ENCODE data around the gene DPYSL5.
"Not testable (repeated sequence)": the region's sequence is repeated elsewhere in the genome, so short reads cannot be mapped to it uniquely, and the experiment has no call there.

The DPYSL5 gene

DNA sequence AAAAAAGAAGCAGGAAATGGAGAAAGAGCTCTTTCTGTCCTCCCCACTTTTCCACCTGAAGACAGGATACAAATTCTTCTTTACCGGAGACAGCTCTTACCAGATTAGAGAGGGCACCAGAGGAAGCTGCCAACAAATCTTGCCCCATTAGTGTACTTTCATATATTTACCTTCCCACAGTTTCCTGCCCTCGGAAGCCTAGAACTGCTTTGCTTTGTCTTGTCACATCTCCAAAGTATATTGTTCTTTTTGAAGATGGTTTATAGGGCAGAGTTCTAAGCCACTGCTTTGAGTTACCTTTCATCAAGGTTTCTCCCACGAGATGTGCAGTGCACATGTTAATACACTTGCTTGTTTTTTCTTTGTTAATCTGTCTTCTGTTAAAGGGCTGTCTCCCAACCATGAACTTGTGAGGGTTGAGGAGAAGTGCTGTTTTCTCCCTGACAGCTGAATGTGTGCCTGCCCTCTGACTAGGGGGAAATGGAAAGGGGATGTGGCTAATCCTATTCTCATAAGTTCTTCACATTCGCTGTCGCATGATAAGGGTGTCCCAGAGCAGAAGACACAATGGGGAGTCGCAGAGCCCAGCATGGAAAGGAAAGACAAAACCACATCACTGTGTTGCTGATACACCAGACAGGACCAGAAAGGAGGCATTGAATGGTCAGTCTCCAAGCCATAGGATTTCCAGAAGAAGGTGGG lies 37.9 kb upstream of the DPYSL5 start:
- no peak for DNase-seq (ENCODE audit: extremely low read depth, low read depth)
- TF ChIP-seq CTCF (IDR thresholded peaks at IDR 0.05; ENCODE audit: low read depth, low read length, missing control alignments): no peak

GRCh38 chr2:26811261-26811660 lies 36.7 kb upstream of the DPYSL5 start:
- DNase-seq (ENCODE audit: extremely low read depth, low read depth): no peak
- H3K4me3 ChIP-seq (replicated peaks; ENCODE audit: low read depth, low read length): no peak overlapping the region
- TF ChIP-seq CTCF (IDR thresholded peaks at IDR 0.05; ENCODE audit: low read depth, low read length, missing control alignments): no peak

More for the DNA sequence above, 37.9 kb upstream of the DPYSL5 start:
- H3K4me3 ChIP-seq (replicated peaks; ENCODE audit: low read depth, low read length): no peak overlapping the region

DNA sequence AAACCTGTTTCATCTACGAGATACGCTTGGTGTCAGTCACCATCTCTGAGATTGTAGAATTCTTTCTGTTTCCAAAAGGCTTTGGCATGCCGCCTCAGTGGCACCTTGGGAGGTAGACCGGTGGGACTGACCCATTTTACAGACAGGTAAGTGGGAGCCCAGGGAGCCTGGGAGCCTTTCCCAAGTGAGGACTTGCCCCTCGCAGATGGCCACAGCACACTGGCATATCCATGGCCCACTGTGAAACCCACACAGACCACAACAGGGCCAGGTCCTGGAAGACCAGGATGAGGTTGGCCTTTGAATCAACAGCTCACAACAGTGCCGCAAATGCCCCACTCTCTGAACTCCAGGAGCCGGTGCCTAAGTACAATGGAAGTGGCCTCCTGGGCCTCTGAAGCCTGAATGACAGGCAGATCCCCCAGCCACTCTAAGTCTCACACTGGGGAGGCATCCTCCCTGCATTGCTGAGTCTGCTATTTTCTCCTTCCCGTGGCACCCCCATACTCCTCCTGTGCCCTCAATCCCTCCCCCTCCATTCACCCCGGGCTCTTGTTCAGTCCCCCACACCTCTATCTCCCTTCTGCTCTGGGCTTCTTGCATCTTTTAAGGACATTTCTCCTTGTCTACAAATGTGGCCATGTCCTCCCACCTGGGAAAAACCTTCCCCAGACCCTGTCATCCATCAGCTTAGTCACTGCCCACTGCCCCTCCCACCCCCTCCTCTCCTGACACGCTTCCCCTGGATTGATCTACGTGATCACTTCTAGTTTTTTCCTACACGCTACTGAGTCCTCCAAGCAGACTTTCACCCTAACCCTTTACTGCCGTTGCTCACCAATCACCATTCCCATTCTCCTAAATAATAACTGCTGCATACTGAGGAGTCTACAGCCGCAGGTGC lies 35.9 kb upstream of the DPYSL5 start:
- TF ChIP-seq CTCF (IDR thresholded peaks at IDR 0.05; ENCODE audit: low read depth, low read length, missing control alignments): no peak
- DNase-seq (ENCODE audit: extremely low read depth, low read depth): no peak
- H3K4me3 ChIP-seq (replicated peaks; ENCODE audit: low read depth, low read length): no peak overlapping the region

DNA sequence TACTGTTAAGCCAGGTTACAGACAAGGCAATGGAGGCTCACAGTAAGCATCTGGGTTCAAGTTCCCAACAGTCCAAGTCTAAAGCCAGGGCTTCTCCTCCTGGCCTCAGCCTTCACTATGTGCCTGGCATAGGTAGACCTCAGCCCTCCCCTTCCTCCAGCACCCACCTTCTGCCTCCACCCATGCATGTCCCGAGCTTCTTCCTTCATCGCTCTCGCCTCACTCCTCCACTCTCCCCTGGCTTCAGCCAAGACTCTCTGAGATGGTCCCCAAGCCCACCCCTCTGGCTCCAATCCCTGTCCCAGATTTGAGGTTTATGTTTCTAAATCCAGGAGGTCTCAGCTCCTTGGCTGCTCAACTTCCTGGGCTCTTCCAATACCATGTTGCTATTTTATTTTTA lies 35.2 kb upstream of the DPYSL5 start:
- no peak for DNase-seq (ENCODE audit: extremely low read depth, low read depth)
- H3K4me3 ChIP-seq (replicated peaks; ENCODE audit: low read depth, low read length): no peak overlapping the region
- no peak for TF ChIP-seq CTCF (IDR thresholded peaks at IDR 0.05; ENCODE audit: low read depth, low read length, missing control alignments)

- not testable (repeated sequence) for H3K4me3 ChIP-seq (replicated peaks; ENCODE audit: low read depth, low read length); DNase-seq (ENCODE audit: extremely low read depth, low read depth)
These were observed 33.7 kb upstream of the DPYSL5 start for GRCh38 chr2:26814072-26814765.

DNA sequence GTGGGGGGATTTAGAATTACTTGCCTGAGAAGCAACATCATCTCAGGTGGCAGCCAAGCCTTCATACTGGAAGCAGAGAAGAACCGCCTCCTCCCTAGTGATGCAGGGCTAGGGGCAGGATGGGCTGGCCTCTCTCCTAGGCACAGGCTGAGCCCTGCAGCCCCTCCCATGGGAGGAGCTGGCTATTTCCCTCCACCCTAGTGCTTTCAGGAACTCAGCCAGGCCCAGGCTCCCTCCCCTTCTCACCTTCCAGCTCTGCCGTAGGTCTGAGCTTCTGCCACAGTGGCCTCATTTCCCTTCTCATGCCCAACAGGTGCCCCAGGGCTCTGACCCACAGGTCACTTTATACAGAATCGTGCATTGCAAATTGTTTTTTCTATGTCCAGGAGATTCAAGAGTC lies 31.0 kb upstream of the DPYSL5 start:
- no peak for TF ChIP-seq CTCF (IDR thresholded peaks at IDR 0.05; ENCODE audit: low read depth, low read length, missing control alignments)
- no peak for DNase-seq (ENCODE audit: extremely low read depth, low read depth)
- no peak overlapping the region for H3K4me3 ChIP-seq (replicated peaks; ENCODE audit: low read depth, low read length)

- no peak overlapping the region for H3K4me3 ChIP-seq (replicated peaks; ENCODE audit: low read depth, low read length)
- no peak for TF ChIP-seq CTCF (IDR thresholded peaks at IDR 0.05; ENCODE audit: low read depth, low read length, missing control alignments)
- DNase-seq (ENCODE audit: extremely low read depth, low read depth): no peak
These were observed 29.7 kb upstream of the DPYSL5 start for GRCh38 chr2:26818255-26818654.

Measured in HFF-Myc (cell line).